Measurements from ENCODE around the gene INO80.

DNA sequence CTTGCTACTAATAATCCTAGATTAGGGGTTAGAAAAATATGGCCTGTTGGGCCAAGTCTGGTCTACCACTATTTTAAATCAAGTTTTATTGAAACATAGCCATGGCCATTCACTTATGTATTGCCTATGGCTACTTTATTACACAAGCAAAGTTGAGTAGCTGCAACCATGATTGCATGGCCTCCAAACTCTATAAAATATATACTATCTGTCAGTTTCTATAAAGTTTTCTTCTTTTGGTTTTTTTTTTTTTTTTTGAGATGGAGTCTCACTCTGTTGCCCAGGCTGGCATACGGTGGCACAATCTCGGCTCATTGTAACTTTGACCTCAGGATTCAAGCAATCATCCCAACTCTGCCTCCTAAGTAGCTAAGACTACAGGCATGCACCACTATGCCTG lies 60.4 kb downstream of the INO80 start:
- TF ChIP-seq ZNF8 (CRISPR knock-in tag; IDR thresholded peaks at IDR 0.05) (no peak), PPARA (CRISPR knock-in tag; IDR thresholded peaks at IDR 0.05; ENCODE audit: borderline replicate concordance) (no peak), ARNTL (CRISPR knock-in tag; IDR thresholded peaks at IDR 0.05; ENCODE audit: borderline replicate concordance, low read depth) (no peak), BACH2 (CRISPR knock-in tag; IDR thresholded peaks at IDR 0.05; ENCODE audit: borderline replicate concordance) (no peak), RARB (CRISPR knock-in tag; IDR thresholded peaks at IDR 0.05) (no peak), CREB5 (CRISPR knock-in tag; IDR thresholded peaks at IDR 0.05; ENCODE audit: low read depth) (no peak), ZFP3 (CRISPR knock-in tag; IDR thresholded peaks at IDR 0.05) (no peak), POU6F1 (CRISPR knock-in tag; IDR thresholded peaks at IDR 0.05; ENCODE audit: borderline replicate concordance, low read depth) (no peak)
